Measurements from ENCODE around the gene TMX1. TPM values are rescaled to one million over a fixed set of nuclear protein-coding genes. Genes with fewer than 3 reads are reported as not detected.

The TMX1 gene
- polyA plus RNA-seq, 3 donors, result 9.0 to 14.7 (median 9.5) TPM

GRCh38 chr14:51285120-51285519 is 45.1 kb downstream of the TMX1 start:
- WGBS, 3 donors, result 72 to 87% (median 85%) methylated on average over 1 of the region's 1 CpG
- H3K27ac ChIP-seq (ENCODE audit: low read depth, low read length), result no peak overlapping the region

- H3K27ac ChIP-seq (ENCODE audit: low read depth, low read length), result no peak overlapping the region
These were observed 49.1 kb downstream of the TMX1 start for GRCh38 chr14:51289169-51289568.

- WGBS, 3 donors, result 96 to 100% (median 100%) methylated on average over 1 of the region's 1 CpG
- no peak overlapping the region for H3K27ac ChIP-seq (ENCODE audit: low read depth, low read length)
These were observed 50.1 kb downstream of the TMX1 start for GRCh38 chr14:51290132-51290531.

DNA sequence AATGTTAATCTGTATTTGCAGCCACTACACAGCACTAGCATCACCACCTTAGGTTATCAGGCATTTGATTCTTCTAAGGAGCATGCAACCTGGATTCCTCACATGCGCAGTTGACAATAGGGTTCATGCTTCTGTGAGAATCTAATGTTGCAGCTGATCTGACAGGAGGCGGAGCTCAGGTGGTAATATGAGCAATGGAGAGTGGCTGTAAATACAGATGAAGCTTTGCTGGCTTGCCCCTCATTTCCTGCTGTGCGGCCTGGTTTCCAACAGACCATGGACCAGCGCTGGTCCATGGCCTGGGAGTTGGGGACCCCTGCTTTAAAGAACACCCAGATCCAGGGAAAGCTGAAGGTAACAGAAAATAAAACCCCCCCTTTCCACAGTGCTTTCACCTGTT is 51.0 kb downstream of the TMX1 start:
- no peak overlapping the region for H3K27ac ChIP-seq (ENCODE audit: low read depth, low read length)
- WGBS, 3 donors, result 96 to 99% (median 98%) methylated on average over 4 of the region's 4 CpGs

GRCh38 chr14:51293149-51293911 is 53.3 kb downstream of the TMX1 start:
- 44 to 51% (median 46%) methylated on average over 7 of the region's 7 CpGs for WGBS, 3 donors
- H3K27ac ChIP-seq (ENCODE audit: low read depth, low read length), result no peak overlapping the region

DNA sequence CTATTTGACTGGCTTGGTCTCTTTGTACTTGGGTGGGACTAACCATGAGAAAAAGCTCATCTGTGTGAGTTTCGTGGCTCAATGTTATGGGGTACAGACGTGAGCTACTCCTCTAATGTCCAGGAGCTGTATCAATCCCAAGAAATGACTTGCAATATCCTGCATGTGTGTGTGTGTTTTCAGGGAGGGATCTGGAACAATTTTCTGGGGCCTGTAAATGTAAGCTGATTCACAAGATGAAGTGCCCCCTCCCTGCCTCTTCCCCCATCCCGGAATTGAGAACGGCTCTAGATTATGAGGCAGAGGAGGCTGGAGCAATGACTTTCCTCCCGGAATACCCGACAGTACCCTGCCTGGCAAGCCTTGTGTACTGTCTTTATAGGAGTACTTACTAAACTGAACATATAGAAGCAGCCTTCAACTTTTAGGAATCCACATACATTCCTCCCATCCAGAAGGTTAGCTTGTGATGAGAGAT is 53.9 kb downstream of the TMX1 start:
- no peak overlapping the region for H3K27ac ChIP-seq (ENCODE audit: low read depth, low read length)
- WGBS, 3 donors, result 65 to 81% (median 77%) methylated on average over 6 of the region's 6 CpGs

GRCh38 chr14:51294951-51295525 is 55.0 kb downstream of the TMX1 start:
- WGBS, 3 donors, result 58 to 84% (median 65%) methylated on average over 6 of the region's 6 CpGs
- H3K27ac ChIP-seq (ENCODE audit: low read depth, low read length), result no peak overlapping the region

DNA sequence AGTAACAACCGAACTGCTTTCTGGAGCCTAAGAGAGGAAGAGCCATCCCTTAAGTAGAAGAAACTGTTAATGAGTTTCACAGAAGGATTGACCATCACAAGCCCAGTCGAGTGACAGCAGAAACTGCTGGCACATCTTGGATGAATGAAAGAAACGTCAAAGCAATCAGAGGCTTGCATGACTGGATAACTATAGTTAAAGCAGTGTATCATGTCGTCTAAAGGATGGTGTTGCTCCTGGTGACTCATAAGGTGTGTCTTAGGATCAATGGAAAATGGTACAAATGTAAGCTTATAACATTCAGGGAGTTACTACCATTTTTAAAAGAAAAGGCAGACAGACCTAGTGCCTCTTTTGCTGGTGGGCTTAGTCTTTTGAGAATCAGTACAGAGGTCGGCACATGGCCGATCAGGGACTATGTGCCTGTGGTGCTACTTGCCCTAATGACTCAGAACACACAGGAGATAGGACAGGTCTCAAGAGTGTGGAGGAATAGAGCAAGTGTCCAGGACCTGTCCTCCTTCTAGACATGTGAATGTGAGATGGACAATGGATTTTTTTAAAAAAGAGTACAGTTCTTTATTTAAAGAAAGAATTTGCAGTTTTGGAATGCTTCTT is 55.7 kb downstream of the TMX1 start:
- WGBS, 3 donors, result 82 to 86% (median 85%) methylated on average over 6 of the region's 6 CpGs

DNA sequence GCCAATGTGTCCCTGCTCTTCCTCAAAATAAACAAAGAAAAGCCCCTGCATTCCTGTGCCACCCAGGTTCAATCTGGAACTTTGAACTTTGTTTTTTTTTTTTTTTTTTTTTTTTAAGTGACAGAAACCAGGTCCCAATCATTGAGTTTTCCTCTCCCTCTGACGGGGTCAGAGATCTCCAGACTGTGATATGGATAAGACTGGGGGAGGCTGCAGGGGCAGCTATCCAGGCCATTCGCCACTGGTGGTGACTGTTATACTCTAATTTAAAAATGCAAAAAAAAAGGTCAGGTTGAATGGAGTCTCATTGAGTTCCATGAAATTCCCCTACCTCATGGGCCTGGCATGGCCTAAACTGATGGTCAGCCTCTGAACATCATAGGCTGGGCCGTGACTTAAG is 57.0 kb downstream of the TMX1 start:
- 91 to 97% (median 95%) methylated on average over 3 of the region's 3 CpGs for WGBS, 3 donors
- no peak overlapping the region for H3K27ac ChIP-seq (ENCODE audit: low read depth, low read length)

More for the DNA sequence above, 55.7 kb downstream of the TMX1 start:
- no peak overlapping the region for H3K27ac ChIP-seq (ENCODE audit: low read depth, low read length)

GRCh38 chr14:51298895-51299294 is 58.8 kb downstream of the TMX1 start:
- H3K27ac ChIP-seq (ENCODE audit: low read depth, low read length), result no peak overlapping the region
- whole genome bisulfite sequencing, 3 donors, result 69 to 83% (median 73%) methylated on average over 1 of the region's 1 CpG

DNA sequence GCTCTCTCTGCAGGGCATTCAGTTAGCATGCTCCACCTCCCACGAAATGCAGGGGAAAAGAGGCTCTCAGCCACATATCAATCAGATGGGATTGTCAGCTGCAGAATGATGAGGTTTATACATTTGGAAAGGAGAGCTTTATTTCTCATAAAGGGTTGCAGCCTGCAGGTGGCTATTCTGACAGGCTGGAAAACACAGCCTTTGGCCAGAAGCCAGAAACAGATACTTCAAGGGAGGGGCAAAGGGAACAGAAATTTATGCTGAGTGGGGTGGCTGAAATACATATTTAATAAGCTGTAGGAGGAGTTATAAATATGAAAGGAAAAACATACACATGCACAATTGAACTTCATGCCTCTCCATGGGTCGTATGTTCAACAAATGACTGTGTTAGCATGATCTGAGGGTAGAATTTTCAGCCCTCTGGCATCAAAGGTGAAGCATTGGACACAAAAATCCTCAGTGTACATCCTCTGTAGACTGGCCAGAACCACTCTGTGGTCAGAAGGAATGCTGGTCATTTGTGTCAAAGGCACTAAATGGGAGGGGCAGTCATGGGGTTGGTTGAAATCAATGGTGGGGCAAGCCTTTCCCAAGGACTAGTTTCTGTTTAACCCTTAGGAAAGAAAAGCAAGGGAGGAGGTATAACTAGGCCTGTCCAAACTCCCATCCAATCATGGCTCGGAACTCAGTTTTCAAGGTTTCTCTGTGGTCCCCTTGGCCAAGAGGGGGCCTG is 62.4 kb downstream of the TMX1 start:
- no peak overlapping the region for H3K27ac ChIP-seq (ENCODE audit: low read depth, low read length)
- WGBS, 3 donors, result 74 to 88% (median 84%) methylated on average over 3 of the region's 3 CpGs

DNA sequence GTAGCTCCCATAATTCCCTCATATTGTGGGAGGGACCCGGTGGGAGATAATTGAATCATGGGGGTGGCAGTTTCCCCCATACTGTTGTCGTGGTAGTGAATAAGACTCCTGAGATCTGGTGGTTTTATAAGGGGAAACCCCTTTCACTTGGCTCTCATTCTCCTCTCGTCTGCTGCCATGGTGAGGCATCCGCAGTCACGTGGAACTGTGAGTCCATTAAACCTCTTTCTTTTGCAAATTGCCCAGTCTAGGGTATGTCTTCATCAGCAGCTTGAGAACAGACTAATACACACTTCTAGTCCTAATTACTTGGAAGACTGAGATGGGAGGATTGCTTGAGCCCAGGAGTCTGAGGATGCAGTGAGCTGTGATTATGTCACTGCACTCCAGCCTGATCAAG is 64.4 kb downstream of the TMX1 start:
- 76 to 84% (median 78%) methylated on average over 5 of the region's 5 CpGs for WGBS, 3 donors

DNA sequence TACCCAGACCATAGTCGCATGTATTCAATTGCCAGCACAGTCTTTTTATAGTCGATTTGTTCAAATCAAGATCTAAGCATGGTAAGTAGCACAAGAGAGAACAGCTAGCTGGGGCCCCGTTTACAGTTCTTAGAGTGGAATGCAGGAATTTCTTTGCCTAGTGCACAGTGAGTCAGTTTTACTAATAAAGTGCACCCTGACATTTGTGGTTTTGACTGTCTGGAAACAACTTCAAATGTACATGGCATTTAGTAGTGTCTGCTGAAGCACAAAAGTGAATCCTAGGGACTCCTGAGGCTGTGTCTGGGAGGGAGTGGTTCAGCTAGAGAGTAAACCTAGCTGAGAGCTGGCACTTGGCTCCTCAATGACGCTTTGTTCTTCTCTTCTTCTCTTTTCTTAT is 64.9 kb downstream of the TMX1 start:
- no peak overlapping the region for H3K27ac ChIP-seq (ENCODE audit: low read depth, low read length)
- WGBS, 3 donors, result 70 to 86% (median 79%) methylated on average over 4 of the region's 4 CpGs

More for the DNA sequence above, 64.4 kb downstream of the TMX1 start:
- no peak overlapping the region for H3K27ac ChIP-seq (ENCODE audit: low read depth, low read length)

GRCh38 chr14:51305751-51306150 is 65.7 kb downstream of the TMX1 start:
- 69 to 86% (median 80%) methylated on average over 1 of the region's 1 CpG for WGBS, 3 donors
- no peak overlapping the region for H3K27ac ChIP-seq (ENCODE audit: low read depth, low read length)

Other genes with a start within 250 kb of the TMX1 start
- 1 to 10 TPM in 1 of 3 donors, under 1 TPM in 2; 0.30 to 1.0 (median 0.41) TPM for gene TRIM9, start 145.1 kb upstream of the TMX1 start, polyA plus RNA-seq

Data from adipose tissue (tissue), 3 donors.